Mucosa of descending colon (tissue), 3 donors: ENCODE results near the gene MAGEA6. TPM values are rescaled to one million over a fixed set of nuclear protein-coding genes. Genes with fewer than 3 reads are reported as not detected.

ENCODE experiments used
- ATAC-seq: fragments of 200-7000 bp; cut with Tn5 transposase; one replicate; pipeline ENCODE4 v1.9.1; 2020; ENCODE audit warnings: mild to moderate bottlenecking, moderate library complexity
- DNase-seq, 3 donors: peaks; one replicate each; pipeline ENCODE4 v3.0.0-alpha.2; 2020
- H3K36me3 ChIP-seq: fragments of 200-600 bp; one replicate; pipeline ENCODE4 v1.8.0; 2021; ENCODE audit warnings: low read depth, mild to moderate bottlenecking
- H3K4me1 ChIP-seq: fragments of 200-600 bp; one replicate; pipeline ENCODE4 v1.8.0; 2021; ENCODE audit warnings: low read depth, mild to moderate bottlenecking
- H3K4me3 ChIP-seq: fragments of 200-600 bp; one replicate; pipeline ENCODE4 v1.8.0; 2021; ENCODE audit warnings: mild to moderate bottlenecking
- H3K9me3 ChIP-seq: fragments of 200-600 bp; one replicate; pipeline ENCODE4 v1.8.0; 2021; ENCODE audit warnings: mild to moderate bottlenecking
- intact Hi-C, 2 donors: fragments of 100-400 bp; cut with DNase I in 1 of 2; cut with micrococcal nuclease in 1 of 2; formaldehyde crosslinking; loops; one replicate each; pipeline versions ENCODE4 v1.11.0 to v1.11.1; 2022; cut with DNase I, micrococcal nuclease
- total RNA-seq, 3 donors: library from RNA; stranded (reverse); fragmentation: NEBNext Ultra II Directional in 2 of 3; extraction: Animal tissue kit (Norgen Biotek cat#: 25700) in 2 of 3; gene quantifications; one replicate each; pipeline versions ENCODE4 v1.2.1 to v1.2.4, GENCODE V29; 2021 to 2023
- TF ChIP-seq, protein P1 (sequence below): fragments of 200-600 bp; IDR thresholded peaks from one replicate; pipeline ENCODE4 v1.8.0; 2022; ENCODE audit warnings: antibody characterized with exemption, mild to moderate bottlenecking
- donor health status: DM: no; HTN: no; CAD: no; lungs with moderate emphysema.
- donor health status: DM: no; HTN: no; CAD: no.
- donor health status: DM: no; HTN: yes; CAD: no.

MAGEA6 gene
- total RNA-seq, 3 donors from 2014 or later: not detected

DNA sequence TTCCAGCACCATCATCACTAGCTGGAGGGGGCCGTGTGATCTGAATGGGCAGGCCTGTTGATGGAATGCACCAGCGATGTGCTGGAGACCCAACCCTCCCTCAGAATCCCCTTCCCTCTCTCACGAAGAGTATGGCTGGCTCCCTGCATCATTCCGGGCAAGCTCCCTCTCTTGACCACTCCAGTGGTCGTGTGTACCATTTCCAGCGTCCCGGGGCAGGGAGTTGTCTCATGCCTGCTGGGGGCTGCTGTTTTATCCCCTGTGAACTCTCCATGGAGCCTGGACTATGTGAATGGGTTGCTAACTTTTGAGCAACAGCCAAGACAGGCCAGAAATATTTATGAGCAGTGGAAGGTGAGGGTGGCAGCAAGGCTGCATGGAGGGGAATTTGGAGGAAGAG is 44.1 kb downstream of the MAGEA6 start:
- no peak overlapping the region for H3K4me3 ChIP-seq
- no peaks in the 10 kb centered on the region for H3K4me1 ChIP-seq
- TF ChIP-seq, protein P1, sequence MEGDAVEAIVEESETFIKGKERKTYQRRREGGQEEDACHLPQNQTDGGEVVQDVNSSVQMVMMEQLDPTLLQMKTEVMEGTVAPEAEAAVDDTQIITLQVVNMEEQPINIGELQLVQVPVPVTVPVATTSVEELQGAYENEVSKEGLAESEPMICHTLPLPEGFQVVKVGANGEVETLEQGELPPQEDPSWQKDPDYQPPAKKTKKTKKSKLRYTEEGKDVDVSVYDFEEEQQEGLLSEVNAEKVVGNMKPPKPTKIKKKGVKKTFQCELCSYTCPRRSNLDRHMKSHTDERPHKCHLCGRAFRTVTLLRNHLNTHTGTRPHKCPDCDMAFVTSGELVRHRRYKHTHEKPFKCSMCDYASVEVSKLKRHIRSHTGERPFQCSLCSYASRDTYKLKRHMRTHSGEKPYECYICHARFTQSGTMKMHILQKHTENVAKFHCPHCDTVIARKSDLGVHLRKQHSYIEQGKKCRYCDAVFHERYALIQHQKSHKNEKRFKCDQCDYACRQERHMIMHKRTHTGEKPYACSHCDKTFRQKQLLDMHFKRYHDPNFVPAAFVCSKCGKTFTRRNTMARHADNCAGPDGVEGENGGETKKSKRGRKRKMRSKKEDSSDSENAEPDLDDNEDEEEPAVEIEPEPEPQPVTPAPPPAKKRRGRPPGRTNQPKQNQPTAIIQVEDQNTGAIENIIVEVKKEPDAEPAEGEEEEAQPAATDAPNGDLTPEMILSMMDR: no peak
- H3K36me3 ChIP-seq: no peaks in the 10 kb centered on the region
- DNase-seq (no peak), ATAC-seq (no peak)
- intact Hi-C loops: no loop called here
- no peaks in the 10 kb centered on the region for H3K9me3 ChIP-seq

Other genes starting within 250 kb of the MAGEA6 start
- under 1 TPM in 1 of 3 donors, not detected in 2; 0.32 TPM for gene GABRQ, start 131.8 kb downstream of the MAGEA6 start, total RNA-seq
- not detected for gene MAGEA3, start 70.9 kb downstream of the MAGEA6 start, total RNA-seq
- gene CSAG2, start 60.4 kb downstream of the MAGEA6 start, total RNA-seq: not detected
- not detected for gene MAGEA2B, start 55.1 kb downstream of the MAGEA6 start, total RNA-seq
- not detected for gene CSAG1, start 36.0 kb downstream of the MAGEA6 start, total RNA-seq
- gene MAGEA12, start 35.9 kb downstream of the MAGEA6 start, total RNA-seq: not detected
- not detected for gene MAGEA2, start 15.8 kb downstream of the MAGEA6 start, total RNA-seq
- gene CSAG3, start 10.5 kb downstream of the MAGEA6 start, total RNA-seq: not detected
- 10 to 100 TPM; 10.9 to 25.3 (median 17.7) TPM for gene CETN2, start 61.1 kb upstream of the MAGEA6 start, total RNA-seq
- gene NSDHL, start 61.4 kb upstream of the MAGEA6 start, total RNA-seq: 10 to 100 TPM; 13.1 to 26.4 (median 20.3) TPM
- 1 to 10 TPM; 2.8 to 6.9 (median 4.2) TPM for gene ZNF185, start 128.4 kb upstream of the MAGEA6 start, total RNA-seq
- not detected for gene PNMA5, start 224.4 kb upstream of the MAGEA6 start, total RNA-seq